Measurements from ENCODE around the gene OR10C1.
"Not testable (repeated sequence)": the region's sequence is repeated elsewhere in the genome, so short reads cannot be mapped to it uniquely, and the experiment has no call there.

OR10C1 gene, protein sequence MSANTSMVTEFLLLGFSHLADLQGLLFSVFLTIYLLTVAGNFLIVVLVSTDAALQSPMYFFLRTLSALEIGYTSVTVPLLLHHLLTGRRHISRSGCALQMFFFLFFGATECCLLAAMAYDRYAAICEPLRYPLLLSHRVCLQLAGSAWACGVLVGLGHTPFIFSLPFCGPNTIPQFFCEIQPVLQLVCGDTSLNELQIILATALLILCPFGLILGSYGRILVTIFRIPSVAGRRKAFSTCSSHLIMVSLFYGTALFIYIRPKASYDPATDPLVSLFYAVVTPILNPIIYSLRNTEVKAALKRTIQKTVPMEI

DNA sequence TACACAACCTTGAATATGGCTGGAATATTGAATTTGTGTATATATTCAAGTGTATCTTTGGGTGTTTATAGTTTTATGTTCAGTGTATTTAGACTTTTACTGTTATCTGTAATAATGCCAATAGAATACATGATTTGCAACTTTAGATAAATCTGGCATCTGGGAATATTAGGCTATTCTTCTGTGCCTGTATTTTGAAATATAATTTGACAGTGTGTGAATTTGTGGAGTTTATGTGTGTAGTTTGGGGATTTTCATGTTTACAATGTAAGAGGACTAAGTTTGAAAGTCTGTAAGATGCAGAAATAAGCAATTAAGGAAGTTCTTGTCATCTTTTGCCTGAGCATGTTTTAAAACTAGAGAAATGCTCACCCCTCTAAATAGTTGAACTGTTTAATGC is at the start of gene OR10C1:
TSS of gene OR10C1 (plus strand) at position 301 of the 400 bp plus-strand sequence. CDS start 710 bp downstream, outside the sequence.
- DNase-seq (ENCODE audit: low spot score), result no peak

DNA sequence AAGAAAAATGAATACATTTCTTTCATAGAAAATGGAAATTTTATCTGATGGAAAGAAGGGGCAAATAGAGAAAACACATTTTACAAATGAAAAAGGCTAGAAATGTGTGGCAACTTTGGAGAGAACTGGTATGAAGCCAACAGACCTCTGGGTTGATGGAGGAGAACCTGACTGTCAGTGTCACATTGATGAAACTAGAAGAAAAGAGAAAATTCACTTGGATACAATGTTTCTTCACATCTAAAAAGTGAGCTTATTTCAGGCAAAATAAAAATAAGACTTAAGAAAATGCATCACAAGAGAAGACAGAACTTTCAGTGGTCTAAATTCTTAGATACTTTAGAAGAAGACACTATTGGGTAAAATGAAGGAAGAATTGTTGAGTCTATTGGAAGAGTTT is 43.8 kb upstream of the OR10C1 start, which contains the start of gene OR12D2:
TSS of gene OR12D2 (plus strand) at position 301 of the 400 bp plus-strand sequence. CDS start 1,069 bp downstream, outside the sequence.
- DNase-seq (ENCODE audit: low spot score), result no peak

DNA sequence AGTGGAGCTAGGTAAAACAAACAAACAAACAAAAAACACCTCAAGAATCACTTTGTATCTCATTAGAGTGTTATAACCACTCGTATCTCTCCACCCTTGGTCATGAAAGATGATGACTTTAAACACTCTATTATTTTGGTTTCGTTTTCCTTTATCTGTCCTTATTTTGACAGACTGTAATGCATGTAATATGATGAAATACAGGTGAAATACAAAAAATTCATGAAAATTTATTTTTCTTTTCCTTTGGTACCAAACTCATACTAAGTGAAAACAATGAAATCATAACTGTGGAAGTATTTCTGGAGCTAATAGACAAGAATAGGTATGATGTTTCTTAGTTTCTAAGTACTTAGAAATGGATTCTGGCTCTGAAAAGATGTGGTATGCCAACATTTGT is 39.6 kb upstream of the OR10C1 start:
- no peak for DNase-seq (ENCODE audit: low spot score)

DNA sequence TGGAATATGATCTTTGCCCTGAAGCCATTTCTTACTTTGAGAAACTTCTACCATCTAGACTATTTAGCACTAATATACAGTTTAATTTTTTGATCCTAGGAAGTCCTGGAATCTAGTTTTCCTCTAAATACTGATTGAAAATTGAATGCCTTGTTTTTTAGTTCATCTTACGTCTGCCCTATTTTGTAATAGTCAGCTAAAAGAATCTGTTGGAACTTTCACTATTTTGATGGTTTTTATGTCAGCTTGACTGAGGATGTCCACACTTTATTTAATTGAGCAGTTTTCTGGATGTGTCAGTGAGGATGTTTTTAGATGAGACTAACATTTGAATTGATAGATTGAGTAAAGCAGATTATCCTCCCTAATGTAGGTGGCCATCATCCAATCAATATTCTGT is 35.3 kb upstream of the OR10C1 start:
- DNase-seq (ENCODE audit: low spot score), result no peak

DNA sequence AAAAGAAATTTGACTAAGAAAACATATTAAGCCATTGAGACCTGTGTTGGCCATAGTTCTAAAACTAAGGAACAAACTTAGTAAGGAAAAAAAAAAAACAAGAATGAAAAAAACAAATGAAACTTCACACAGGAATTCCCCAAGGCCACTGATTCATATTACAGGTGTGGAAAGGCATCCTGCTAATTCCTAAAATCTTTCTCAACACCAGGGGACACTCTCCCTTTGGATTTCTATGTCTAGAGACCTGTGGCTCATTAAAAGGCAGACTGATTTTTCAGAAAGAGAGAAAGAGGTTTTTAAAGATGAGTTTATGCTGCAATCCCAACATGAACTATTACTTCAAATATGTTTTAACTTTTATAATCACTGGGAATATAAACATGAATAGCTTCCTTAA is 24.5 kb upstream of the OR10C1 start, which contains the start of gene OR12D1:
TSS of gene OR12D1 (plus strand) at position 341 of the 400 bp plus-strand sequence.
- no peak for DNase-seq (ENCODE audit: low spot score)

DNA sequence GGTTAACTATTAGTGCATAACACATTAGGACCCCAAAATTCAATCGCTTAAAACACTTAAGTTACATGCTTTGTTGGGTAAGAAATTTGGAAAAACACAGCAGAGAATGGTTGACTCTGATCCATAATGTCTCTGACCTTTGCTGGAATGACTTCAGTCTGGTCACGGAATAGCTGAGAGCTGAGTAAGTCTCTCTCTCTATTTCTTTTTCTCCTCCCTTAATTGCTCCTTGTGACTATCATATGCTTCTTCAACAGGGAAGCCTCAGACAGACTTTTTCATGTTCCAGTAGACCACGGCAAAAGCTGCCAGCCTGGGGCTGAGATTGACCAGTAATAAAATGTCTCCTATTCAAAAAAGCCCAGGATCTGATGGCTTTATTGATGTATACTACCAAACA is 19.6 kb upstream of the OR10C1 start:
- no peak for DNase-seq (ENCODE audit: low spot score)

DNA sequence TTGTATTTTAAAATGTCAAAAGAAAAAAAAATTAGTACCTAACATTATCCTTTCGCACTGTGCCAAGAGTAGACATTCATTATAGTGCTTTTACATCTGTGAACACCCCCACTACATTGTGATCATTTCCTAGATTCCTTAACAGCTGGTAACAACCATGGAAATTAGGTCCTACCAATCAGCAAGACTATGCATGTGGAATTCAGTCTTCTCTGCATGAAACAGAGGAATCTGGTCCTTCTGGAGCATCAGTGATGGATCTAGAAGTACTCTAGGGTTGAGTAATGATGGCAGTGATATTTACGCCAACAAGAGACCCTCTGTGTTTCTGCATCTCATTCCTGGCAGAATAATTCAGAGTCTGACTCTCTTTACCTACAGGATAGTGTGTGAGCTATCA is 14.9 kb upstream of the OR10C1 start:
- no peak for DNase-seq (ENCODE audit: low spot score)

DNA sequence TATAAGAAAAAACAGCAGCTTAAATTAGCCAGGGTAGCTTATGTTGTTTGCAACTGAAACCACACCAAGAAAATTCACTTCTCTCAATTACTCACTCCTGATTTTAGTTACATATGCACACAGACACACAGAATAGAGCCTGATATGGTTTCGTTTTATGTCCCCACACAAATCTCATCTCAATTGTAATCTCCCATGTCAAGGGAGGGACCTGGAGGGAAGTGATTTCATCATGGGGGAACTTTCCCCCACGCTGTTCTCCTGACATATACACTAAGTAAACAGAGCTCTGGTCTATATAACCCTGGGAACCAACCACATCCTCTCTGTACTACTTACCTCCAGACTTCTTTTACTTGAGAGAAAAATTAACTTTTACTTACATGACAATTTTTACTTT is 14.5 kb upstream of the OR10C1 start:
- no peak for DNase-seq (ENCODE audit: low spot score)

DNA sequence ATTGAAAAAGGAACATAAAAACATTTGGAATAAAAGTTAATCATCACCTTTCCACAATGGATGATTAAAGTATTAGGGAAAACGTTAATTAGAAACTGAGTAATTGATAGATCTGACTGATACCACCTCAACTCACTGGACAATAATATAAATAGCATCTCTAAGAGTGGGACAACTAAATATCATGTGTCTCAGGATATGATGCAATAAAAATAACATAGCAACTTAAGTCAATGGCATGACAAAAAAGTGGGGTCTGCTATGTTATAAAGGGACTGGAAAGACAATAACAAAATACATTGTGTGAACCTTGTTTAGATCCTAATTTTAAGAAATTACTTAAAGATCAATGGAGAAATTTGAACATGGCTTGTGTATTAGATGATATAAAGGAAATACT is 14.0 kb upstream of the OR10C1 start:
- no peak for DNase-seq (ENCODE audit: low spot score)

DNA sequence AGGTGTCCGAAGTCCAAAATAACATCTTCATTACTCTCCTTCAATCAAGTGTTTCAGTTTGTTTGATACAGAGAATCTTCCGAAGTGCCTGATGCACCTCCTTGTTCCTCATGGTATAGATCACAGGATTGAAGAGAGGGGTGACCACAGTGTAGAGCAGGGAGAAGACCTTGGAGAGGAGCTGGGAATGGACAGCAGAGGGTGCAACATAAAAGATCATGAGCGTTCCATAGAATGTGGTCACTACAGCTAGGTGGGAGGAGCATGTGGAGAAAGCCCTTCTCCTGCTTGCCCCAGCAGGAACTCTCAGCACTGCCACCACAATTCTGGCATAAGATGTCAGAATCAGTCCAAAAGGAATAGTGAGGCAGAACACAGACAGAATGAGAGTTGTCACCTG is 12.5 kb upstream of the OR10C1 start:
- no peak for DNase-seq (ENCODE audit: low spot score)

DNA sequence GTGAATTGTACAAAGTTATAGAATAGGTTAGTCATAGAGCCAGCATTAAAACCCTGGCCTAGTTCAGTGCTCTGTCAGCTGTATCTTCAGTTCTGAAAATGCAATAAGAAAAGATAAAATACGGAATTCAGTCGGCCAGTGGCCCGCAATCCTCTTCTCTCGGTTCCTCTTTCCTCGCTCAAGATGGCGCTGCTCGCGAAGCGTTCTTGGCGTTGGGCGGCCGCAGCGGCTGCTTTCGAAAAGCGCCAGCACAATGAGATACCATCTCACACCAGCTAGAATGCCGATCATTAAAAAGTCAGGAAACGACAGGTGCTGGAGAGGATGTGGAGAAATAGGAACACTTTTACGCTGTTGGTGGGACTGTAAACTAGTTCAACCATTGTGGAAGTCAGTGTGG is 2.4 kb upstream of the OR10C1 start:
- not testable (repeated sequence) for DNase-seq (ENCODE audit: low spot score)

DNA sequence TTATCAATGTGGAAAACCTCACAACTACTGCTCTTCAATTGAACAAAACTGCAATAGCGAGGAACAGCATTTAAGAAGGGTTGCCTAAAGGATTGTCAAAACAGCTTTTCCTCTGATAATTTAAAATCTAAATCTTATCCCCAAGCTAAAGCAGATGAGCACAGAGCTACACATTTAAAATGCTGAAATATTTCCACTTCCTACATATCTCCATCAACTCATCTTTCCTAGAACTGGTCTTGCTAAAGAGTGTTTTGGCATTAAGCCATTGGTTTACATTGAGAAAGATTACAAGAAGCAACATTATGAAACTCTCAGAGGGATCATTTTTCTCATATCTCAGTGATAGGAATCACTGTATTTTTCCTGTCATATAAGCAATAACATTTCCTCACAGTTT is 3.6 kb downstream of the OR10C1 start:
- DNase-seq (ENCODE audit: low spot score), result no peak

DNA sequence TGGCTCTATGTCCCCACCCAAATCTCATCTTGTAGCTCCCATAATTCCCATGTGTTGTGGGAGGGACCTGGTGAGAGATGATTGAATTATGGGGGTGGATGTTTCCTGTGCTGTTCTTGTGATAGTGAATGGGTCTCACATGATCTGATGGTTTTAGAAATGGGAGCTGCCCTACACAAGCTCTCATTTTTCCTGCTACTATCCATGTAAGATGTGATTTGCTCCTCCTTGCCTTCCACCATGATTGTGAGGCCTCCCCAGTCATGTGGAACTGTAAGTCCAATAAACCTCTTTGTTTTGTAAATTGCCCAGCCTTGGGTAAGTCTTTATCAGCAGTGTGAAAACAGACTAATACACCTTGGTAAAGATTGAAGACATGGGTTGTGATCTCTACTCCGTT is 4.9 kb downstream of the OR10C1 start:
- not testable (repeated sequence) for DNase-seq (ENCODE audit: low spot score)

DNA sequence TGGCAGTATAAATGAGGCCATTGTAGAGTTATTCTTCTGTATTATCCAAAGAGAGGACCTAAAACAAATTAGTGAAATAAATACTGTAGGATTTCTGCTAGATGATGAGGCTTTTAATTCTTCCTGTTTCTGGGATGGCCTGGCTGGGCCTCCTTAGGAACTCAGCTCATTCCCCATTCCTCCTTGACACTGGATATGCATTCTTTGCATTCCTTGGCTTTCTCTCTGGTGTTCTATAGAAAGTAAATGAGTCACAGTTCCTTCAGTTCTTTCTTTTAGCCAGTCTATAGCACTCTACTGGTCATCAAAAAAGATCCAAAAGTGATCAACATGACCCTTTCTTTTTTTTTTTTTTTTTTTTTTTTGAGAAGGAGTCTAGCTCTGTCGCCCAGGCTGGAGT is 8.6 kb downstream of the OR10C1 start:
- no peak for DNase-seq (ENCODE audit: low spot score)

DNA sequence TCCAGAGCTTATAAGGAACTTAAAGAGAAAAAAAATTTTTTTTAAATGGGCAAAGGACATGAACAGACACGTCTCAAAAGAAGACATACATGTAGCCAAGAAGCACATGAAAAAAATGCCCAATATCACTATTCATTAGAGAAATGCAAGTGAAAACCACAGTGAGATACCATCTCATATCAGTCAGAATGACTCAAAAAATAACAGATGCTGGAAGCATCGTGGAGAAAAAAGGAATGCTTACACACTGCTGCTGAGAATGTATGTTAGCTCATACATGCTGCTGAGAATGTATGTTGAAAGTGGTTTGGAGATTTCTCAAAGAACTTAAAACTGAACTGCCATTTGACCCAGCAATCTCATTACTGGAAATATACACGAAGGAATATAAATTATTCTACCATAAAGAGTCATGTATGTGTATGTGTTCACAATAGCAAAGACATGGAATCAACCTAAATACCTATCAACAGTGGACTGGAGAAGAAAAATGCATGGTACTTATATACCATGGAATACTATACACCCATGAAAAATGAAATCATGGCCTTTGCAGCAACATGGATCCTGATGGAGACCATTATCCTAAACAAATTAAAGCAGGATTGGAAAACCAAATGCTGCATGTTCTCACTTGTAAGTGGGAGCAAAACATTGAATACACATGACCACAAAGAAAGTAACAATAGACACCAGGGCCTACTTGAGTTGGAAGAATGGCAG is 12.5 kb downstream of the OR10C1 start:
- no peak for DNase-seq (ENCODE audit: low spot score)

DNA sequence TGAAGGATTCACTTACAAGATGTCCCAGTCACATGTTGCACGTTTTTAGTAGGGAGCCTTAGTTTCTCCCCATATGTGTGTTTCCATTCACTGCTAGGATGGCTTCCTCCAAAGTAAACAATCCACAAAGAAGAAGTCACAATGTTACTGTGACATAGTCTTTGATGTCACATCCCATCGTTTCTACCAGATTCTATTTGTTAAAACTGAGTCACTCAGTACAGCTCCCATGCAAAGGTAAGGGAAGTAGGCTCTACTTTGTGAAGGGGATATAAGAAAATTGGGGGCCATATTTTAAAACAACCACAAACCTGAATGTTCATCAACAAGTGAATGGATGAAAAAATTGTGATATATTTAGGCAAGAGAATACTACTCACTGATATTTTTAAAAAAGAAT is 17.9 kb downstream of the OR10C1 start, which contains the start of the genes OR11A1 and OR2H1:
TSS of gene OR11A1 (minus strand) at position 101 of the 400 bp plus-strand sequence. CDS start 29,430 bp downstream, outside the sequence.
TSS of gene OR2H1 (plus strand) at position 185 of the 400 bp plus-strand sequence. CDS start 4,615 bp downstream, outside the sequence.
- DNase-seq (ENCODE audit: low spot score), result no peak

DNA sequence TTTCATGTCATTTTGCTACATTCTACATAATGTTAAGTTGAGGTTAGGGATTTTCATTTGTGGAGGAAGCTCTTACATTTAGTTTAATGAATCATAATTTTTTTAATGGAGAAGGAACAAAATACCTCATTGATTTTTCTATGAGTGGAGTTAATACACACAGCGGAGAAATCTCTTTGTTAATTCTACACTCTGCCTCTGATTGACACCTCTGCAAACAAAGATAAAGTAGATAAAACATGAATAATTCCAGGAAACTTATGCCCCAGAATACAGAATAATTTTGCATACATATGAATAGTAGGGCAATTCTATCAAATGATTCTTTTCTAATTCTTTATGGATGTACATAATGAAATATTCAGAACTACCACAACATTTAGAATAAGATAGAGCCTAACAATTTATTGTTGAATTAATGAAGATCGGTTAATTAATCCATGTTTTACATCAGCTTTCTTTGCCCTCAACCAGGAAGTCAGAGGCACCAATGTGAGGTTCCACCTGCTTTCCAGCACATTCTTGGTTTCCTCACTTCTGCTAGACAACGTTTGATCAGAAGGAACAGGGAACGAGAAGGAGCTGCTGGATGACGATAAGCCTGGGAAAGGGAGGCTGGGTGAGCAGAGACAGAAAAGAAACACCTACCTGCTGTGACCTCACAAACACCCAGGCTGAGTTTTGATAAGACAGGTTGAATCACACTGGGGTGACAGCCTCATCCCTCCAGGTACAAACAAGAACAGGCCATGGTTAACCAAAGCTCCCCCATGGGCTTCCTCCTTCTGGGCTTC is 22.1 kb downstream of the OR10C1 start:
- no peak for DNase-seq (ENCODE audit: low spot score)

DNA sequence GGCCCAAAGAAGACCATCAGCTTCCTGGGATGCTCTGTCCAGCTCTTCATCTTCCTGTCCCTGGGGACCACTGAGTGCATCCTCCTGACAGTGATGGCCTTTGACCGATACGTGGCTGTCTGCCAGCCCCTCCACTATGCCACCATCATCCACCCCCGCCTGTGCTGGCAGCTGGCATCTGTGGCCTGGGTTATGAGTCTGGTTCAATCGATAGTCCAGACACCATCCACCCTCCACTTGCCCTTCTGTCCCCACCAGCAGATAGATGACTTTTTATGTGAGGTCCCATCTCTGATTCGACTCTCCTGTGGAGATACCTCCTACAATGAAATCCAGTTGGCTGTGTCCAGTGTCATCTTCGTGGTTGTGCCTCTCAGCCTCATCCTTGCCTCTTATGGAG is 22.9 kb downstream of the OR10C1 start:
- no peak for DNase-seq (ENCODE audit: low spot score)

DNA sequence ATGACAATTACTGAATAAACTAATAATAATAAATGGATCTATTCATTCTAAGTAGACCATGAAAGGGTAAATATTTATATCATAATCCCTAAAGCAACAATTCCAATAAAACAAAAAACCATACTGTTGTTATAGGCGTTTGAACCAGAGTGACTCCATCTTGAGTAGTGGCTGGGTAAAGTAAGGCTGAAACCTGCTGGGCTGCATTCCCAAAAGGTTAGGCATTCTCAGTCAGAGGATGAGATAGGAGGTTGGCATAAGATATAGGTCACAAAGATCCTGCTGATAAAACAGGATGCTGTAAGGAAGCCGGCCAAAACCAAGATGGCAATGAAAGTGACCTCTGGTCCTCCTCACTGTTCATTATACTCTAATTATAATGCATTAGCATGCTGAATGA is 26.2 kb downstream of the OR10C1 start:
- no peak for DNase-seq (ENCODE audit: low spot score)

DNA sequence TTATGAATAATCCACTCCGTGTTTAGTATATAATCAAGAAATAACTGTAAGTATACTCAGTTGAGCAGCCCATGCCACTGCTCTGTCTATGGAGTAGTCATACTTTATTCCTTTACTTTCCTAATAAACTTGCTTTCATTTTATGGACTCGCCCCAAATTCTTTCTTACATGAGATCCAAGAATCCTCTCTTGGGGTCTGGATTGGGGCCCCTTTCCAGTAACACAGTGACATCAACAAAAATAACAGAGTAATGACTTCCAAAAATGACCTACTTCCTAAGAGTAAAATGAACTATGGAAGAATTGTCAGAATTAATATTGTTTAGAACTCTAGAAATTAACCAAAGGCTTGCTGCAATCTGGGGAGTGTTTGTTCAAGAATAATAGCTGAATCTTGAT is 26.7 kb downstream of the OR10C1 start:
- DNase-seq (ENCODE audit: low spot score), result no peak

DNA sequence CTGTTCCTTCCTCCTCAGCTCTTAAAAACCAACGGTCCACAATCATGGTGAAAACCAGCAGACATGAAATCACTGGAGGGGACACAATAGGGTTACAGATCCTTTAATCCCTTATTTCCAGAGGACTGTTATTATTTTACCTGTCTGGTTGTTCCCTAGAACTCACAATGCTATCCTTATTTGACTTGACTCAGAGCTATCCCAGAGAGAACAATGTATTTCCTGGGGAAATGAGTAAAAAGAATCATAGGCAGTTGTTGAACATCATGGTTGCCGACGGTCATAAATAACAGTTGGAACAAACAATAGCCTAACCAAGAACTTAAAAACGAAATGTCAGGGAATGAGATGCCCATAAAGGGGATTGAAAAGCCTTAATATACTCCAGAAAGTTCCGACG is 27.1 kb downstream of the OR10C1 start:
- no peak for DNase-seq (ENCODE audit: low spot score)

DNA sequence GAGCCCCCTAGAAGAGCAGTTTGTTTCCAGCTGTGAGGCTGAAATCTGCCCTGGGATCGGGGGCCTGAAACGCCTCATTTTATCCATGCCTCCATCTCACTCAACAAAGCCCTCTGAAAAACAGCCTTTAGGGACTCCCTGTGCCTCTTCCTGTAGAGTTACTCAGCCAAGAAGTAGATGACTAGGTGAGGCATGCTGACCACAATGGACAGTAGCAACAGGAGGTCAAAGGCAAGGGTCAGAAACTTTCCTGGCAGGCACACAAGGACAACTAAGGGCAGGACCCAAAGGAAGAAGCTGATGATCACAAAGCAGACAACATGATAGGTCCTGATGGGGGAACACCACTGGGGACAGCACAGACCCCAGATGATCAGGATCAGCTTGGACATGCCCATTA is 35.9 kb downstream of the OR10C1 start:
- DNase-seq (ENCODE audit: low spot score), result no peak
